Measurements from ENCODE around the gene TBC1D10B.
A peak's percentile ranks its signal among the peaks of the same experiment; 100 is the strongest.
"Not testable (repeated sequence)": the region's sequence is repeated elsewhere in the genome, so short reads cannot be mapped to it uniquely, and the experiment has no call there.

Gene TBC1D10B

GRCh38 chr16:30355144-30355953 lies 14.9 kb downstream of the TBC1D10B start, which contains the start of gene CD2BP2:
CD2BP2 (minus strand) TSS chr16:30355308; CDS start chr16:30354681, 627 bp downstream.
- DNase-seq (ENCODE audit: low read depth): peak; percentile 76

- DNase-seq (ENCODE audit: low read depth): no peak
Observed at GRCh38 chr16:30354423-30355143, 15.7 kb downstream of the TBC1D10B start.

- no peak for DNase-seq (ENCODE audit: low read depth)
Observed at GRCh38 chr16:30353438-30354129, 16.7 kb downstream of the TBC1D10B start.

GRCh38 chr16:30352488-30353401 lies 17.5 kb downstream of the TBC1D10B start:
- no peak for DNase-seq (ENCODE audit: low read depth)

- no peak for DNase-seq (ENCODE audit: low read depth)
Observed at GRCh38 chr16:30351586-30352419, 18.5 kb downstream of the TBC1D10B start.

GRCh38 chr16:30351001-30351441 lies 19.3 kb downstream of the TBC1D10B start:
- no peak for DNase-seq (ENCODE audit: low read depth)

GRCh38 chr16:30350134-30350871 lies 20.0 kb downstream of the TBC1D10B start:
- DNase-seq (ENCODE audit: low read depth): no peak

- DNase-seq (ENCODE audit: low read depth): no peak
Observed at GRCh38 chr16:30349675-30350074, 20.6 kb downstream of the TBC1D10B start.

- DNase-seq (ENCODE audit: low read depth): no peak
Observed at GRCh38 chr16:30348929-30349328, 21.4 kb downstream of the TBC1D10B start.

- no peak for DNase-seq (ENCODE audit: low read depth)
Observed at GRCh38 chr16:30348113-30348512, 22.2 kb downstream of the TBC1D10B start.

GRCh38 chr16:30346286-30346685 lies 24.0 kb downstream of the TBC1D10B start:
- no peak for DNase-seq (ENCODE audit: low read depth)

- not testable (repeated sequence) for DNase-seq (ENCODE audit: low read depth)
Observed at GRCh38 chr16:30343491-30343820, 26.8 kb downstream of the TBC1D10B start.

GRCh38 chr16:30342751-30343490 lies 27.4 kb downstream of the TBC1D10B start:
- no peak for DNase-seq (ENCODE audit: low read depth)

- DNase-seq (ENCODE audit: low read depth): not testable (repeated sequence)
Observed at GRCh38 chr16:30341971-30342370, 28.3 kb downstream of the TBC1D10B start.

- no peak for DNase-seq (ENCODE audit: low read depth)
Observed at GRCh38 chr16:30340621-30341020, 29.7 kb downstream of the TBC1D10B start.

GRCh38 chr16:30338715-30339114 lies 31.6 kb downstream of the TBC1D10B start:
- DNase-seq (ENCODE audit: low read depth): not testable (repeated sequence)

- not testable (repeated sequence) for DNase-seq (ENCODE audit: low read depth)
Observed at GRCh38 chr16:30337964-30338357, 32.3 kb downstream of the TBC1D10B start.

GRCh38 chr16:30335598-30336474 lies 34.5 kb downstream of the TBC1D10B start:
- no peak for DNase-seq (ENCODE audit: low read depth)

Data from activated T-cell treated with anti-CD3 and anti-CD28 coated beads for 1 hour (primary cell).